Stimulated activated CD4-positive, alpha-beta T cell treated with anti-CD3 and anti-CD28 coated beads, Interleukin-1b, Interleukin-23, amount 100 ng/mL, for 48 hours (primary cell): ENCODE measurements around the gene ELAVL1.
"Not testable (repeated sequence)": the region's sequence is repeated elsewhere in the genome, so short reads cannot be mapped to it uniquely, and the experiment has no call there.

Experiments used
- DNase-seq: peaks from one replicate; pipeline ENCODE4 v3.0.0-alpha.2; 2020

ELAVL1 gene

GRCh38 chr19:7968008-7968795 lies 37.2 kb downstream of the ELAVL1 start:
- no peak for DNase-seq

- no peak for DNase-seq
Observed at GRCh38 chr19:7965921-7966665, 39.3 kb downstream of the ELAVL1 start.

- no peak for DNase-seq
Observed at GRCh38 chr19:7965259-7965841, 40.1 kb downstream of the ELAVL1 start.

- DNase-seq = no peak
Observed at GRCh38 chr19:7963566-7963965, 41.9 kb downstream of the ELAVL1 start.

- DNase-seq = no peak
Observed at GRCh38 chr19:7962644-7963268, 42.7 kb downstream of the ELAVL1 start.

GRCh38 chr19:7961920-7962626 lies 43.4 kb downstream of the ELAVL1 start:
- DNase-seq = no peak

GRCh38 chr19:7961082-7961481 lies 44.4 kb downstream of the ELAVL1 start:
- DNase-seq = not testable (repeated sequence)

GRCh38 chr19:7959211-7959610 lies 46.2 kb downstream of the ELAVL1 start:
- DNase-seq = no peak

- no peak for DNase-seq
Observed at GRCh38 chr19:7955696-7956095, 49.7 kb downstream of the ELAVL1 start.

- no peak for DNase-seq
Observed at GRCh38 chr19:7953576-7953975, 51.9 kb downstream of the ELAVL1 start.

GRCh38 chr19:7953060-7953459 lies 52.4 kb downstream of the ELAVL1 start:
- DNase-seq = no peak

GRCh38 chr19:7947939-7948338 lies 57.5 kb downstream of the ELAVL1 start:
- DNase-seq = no peak

GRCh38 chr19:7944177-7944761 lies 61.2 kb downstream of the ELAVL1 start:
- DNase-seq = peak; percentile 86

GRCh38 chr19:7943444-7944176 lies 61.8 kb downstream of the ELAVL1 start, which contains the start of gene TIMM44:
TSS of gene TIMM44 (minus strand) at chr19:7943666. CDS start at chr19:7943651, 15 bp downstream.
- peak; percentile 100 for DNase-seq

GRCh38 chr19:7942981-7943443 lies 62.4 kb downstream of the ELAVL1 start:
- no peak for DNase-seq

- DNase-seq = no peak
Observed at GRCh38 chr19:7941895-7942596, 63.4 kb downstream of the ELAVL1 start.

GRCh38 chr19:7940841-7941240 lies 64.6 kb downstream of the ELAVL1 start:
- DNase-seq = no peak

GRCh38 chr19:7934766-7935165 lies 70.7 kb downstream of the ELAVL1 start:
- no peak for DNase-seq

GRCh38 chr19:7933828-7934725 lies 71.4 kb downstream of the ELAVL1 start:
- DNase-seq = no peak

- DNase-seq = no peak
Observed at GRCh38 chr19:7933411-7933810, 72.0 kb downstream of the ELAVL1 start.
